ENCODE results near the gene TAF12.
"Not testable (repeated sequence)": the region's sequence is repeated elsewhere in the genome, so short reads cannot be mapped to it uniquely, and the experiment has no call there.

TAF12 gene

DNA sequence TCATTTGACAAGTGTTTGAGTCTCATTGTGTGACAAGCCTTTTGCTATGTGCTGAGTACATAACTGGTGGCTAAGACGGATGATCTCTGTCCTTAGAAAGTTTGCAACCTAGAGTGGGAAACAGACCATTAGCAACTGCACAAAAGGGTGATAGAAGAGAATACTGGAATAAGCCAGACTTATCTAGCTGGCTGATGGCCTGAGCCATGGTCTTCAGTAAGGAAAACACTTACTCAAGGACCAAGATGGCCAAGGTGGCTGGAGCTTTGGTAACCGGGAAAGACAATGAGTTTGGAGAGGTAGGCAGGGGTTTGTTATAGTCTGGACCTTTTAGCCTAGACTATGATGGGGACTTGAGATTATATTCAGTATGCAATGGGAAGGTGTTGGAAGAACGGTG, 1.6 kb upstream of the TAF12 start:
- DNase-seq: no peak

GRCh38 chr1:28642056-28642846, 616 bp downstream of the TAF12 start:
- no peak for DNase-seq

DNA sequence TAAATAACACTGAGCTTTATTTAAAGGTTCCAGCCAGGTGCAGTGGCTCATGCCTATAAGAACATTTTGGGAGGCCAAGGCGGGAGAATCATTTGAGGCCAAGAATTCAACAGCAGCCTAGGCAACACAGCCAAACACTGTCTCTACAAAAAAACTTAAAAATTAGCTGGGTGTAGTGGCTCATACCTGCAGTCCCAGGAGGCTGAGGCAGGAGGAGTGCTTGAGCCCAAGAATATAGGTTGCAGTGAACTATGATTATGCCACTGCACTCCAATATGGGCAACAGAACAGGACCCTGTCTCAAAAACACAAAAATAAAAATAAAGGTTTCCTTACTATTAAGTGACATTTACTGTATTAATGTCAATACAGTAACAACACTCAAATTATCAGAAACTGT, 2.1 kb downstream of the TAF12 start:
- DNase-seq: no peak

DNA sequence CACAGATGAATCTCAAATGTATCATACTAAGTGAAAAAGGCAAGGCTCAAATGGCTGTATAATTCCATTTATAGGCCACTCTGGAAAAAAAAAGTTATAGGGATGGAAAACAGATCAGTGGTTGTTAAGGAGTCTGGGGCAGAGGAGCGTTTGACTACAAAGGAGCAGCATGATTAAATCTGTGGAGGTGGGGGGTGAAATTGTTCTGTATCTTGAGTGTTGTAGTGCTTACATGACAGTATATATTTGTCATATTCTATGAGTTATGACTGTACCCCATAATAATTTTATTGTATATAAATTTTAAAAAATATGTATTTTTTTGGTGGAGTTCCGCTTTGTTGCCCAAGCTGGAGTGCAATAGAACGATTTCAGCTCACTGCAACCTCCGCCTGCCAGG, 10.3 kb downstream of the TAF12 start:
- DNase-seq: no peak

DNA sequence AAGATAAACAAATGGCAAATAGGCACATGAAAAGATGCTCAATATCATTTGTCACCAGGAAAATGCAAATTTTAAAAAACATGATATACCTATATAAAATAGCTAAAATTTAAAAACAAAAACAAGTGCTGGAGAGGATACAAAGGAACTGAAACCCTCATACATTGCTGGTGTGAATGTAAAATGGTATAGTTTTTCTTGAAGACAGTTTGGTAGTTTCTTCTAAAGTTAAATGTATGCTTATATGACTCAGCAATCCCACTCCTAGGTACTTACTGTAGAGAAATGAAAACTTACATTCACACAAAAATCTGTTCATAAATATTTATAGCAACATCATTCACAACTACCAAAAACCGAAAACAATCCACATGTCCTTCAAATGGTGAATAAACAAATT, 11.2 kb downstream of the TAF12 start:
- DNase-seq: no peak

- no peak for DNase-seq
Measured at GRCh38 chr1:28613175-28613574, 29.7 kb downstream of the TAF12 start.

- no peak for DNase-seq
Measured at GRCh38 chr1:28606771-28607170, 36.1 kb downstream of the TAF12 start.

DNA sequence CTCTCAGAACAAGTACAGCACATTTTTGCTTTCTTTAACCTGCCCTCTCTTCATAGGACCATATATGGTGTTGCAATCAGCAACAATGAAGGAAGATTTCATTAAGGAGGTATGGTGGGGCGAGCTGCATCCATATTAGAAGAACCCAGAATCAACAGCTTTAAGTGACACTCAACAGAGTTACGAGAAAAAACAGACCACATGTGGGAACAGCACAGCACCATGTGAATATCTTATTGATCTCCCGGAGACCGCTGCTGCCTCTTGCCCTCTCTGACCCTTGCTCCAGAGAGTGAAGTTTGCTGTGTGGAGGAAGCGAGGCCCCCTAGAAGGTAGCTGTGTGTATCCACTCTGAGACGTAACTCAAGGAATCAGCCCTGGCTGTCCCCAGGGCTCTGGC, 37.9 kb downstream of the TAF12 start:
- no peak for DNase-seq

- DNase-seq: no peak
Measured at GRCh38 chr1:28604411-28604810, 38.5 kb downstream of the TAF12 start.

GRCh38 chr1:28602536-28603439, 40.1 kb downstream of the TAF12 start:
- DNase-seq: no peak

DNA sequence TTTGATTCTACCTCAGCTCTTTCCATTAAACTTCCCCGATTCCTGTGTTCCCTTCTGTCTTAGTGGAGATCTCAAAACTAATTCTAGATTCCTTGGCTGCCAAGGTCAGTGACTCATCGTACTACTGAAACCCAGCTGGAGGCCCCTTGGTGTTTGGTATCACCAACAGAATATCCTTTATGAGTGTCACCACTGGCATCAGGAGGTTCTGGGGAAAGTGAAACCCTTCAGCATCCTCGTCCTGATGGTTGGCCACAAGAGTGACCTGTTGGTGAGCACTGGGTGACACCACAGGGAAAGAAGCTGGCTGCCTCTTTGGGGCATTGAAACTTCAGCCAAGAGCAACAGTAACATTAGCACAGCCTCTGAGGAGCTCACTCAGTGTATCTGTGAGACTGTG, 41.2 kb downstream of the TAF12 start:
- DNase-seq: no peak

- not testable (repeated sequence) for DNase-seq
Measured at GRCh38 chr1:28596276-28596675, 46.6 kb downstream of the TAF12 start.

- no peak for DNase-seq
Measured at GRCh38 chr1:28595412-28596191, 47.3 kb downstream of the TAF12 start.

GRCh38 chr1:28594686-28595411, 48.0 kb downstream of the TAF12 start:
- not testable (repeated sequence) for DNase-seq

DNA sequence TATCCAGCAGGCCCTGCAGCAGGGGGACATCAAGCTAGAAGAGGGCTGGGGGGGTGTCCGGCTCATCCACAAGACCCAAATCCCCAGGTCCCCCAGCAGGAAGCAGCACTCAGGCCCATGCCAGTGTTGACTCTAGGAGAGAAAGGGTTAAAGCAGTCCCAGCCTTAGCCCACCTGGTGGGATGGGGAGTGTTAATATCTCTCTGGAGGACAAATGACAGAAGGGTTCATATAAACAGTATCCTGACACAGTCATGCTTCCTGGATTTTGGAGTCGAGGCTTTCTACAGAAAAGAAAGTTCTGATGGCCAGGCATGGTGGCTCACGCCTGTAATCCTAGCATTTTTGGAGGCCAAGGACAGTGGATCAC, 48.9 kb downstream of the TAF12 start:
- not testable (repeated sequence) for DNase-seq

- no peak for DNase-seq
Measured at GRCh38 chr1:28592321-28593071, 50.4 kb downstream of the TAF12 start.

DNA sequence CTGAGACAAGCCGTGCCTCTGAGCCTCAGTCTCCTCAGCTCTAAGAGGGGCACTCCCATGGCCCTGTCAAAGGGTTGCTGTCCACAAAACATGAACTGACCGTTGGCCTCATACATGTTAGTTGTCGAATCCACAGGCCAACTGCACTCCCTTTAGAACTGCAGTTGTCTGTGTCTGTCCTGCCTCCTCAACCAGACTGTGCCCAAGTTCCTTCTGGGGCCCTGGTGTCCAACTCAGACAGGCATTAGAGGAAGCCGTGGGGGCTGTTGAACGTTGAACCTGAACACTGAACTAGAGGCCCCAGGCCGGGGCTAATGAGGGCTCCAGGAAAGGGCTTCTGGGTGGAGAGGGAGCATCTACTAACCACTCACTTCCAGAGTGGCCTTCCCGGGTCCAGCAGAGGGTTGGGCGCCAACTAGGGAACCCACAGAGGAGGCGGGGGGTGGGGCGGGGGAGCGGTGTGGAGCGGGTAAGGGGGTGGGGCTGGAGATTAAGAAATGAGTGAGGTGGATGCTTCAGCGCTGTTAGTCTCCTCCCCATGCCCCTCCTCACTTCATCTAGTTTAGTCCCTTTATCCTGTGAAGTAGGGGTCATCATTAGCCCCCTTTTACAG, 51.1 kb downstream of the TAF12 start, which contains the start of gene RAB42:
Gene RAB42, plus strand, starts transcription at position 558 of the 613 bp plus-strand sequence. CDS start 247 bp downstream, outside the sequence.
- no peak for DNase-seq

DNA sequence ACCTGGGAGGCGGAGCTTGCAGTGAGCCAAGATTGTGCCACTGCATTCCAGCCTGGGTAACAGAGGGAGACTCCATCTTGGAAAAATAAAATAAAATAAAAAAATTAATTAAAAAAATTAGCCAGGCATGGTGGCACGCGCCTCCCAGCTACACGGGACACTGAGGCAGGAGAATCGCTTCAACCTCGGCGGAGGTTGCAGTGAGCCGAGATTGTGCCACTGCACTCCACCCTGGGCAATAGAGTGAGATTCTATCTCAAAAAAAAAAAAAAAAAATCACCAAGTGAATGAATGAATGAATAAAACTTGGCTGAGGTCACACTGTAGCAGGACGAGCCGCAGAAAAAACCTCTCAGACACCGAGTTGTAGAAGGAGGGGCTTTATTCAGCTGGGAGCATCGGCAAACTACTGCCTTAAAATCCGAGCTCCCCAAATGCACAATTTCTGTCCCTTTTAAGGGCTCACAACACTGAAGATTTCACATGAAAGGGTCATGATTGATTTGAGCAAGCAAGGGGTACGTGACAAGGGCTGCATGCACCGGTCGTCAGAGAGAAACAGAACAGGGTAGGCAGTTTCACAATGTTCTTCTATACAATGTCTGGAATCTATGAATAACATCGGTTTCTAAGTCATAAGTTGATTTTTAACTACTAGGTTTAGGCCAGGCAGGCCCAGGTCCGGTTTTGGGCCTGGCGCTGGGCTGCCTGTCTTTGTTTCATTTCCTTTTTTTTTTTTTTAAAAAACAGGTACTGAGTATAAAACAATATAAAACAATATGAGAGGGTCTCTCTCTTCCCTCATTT, 56.1 kb downstream of the TAF12 start:
- not testable (repeated sequence) for DNase-seq

DNA sequence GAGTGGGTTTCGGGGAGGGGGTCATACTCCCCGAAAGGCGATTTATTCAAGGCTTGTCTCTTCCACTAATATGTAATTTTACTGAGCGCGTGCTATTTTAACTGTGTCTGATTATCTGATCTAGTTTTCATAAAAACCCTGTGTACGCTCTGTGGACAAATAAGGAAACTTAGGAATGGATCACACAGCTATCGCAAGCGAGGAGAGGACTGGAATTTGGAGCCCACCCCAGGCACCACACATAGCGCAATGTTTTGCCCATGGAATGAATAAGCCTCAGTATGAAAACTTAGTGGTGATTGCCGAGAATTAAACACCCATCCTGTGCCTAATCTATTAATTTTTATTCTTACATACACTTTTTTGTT, 60.6 kb downstream of the TAF12 start:
- DNase-seq: no peak

DNA sequence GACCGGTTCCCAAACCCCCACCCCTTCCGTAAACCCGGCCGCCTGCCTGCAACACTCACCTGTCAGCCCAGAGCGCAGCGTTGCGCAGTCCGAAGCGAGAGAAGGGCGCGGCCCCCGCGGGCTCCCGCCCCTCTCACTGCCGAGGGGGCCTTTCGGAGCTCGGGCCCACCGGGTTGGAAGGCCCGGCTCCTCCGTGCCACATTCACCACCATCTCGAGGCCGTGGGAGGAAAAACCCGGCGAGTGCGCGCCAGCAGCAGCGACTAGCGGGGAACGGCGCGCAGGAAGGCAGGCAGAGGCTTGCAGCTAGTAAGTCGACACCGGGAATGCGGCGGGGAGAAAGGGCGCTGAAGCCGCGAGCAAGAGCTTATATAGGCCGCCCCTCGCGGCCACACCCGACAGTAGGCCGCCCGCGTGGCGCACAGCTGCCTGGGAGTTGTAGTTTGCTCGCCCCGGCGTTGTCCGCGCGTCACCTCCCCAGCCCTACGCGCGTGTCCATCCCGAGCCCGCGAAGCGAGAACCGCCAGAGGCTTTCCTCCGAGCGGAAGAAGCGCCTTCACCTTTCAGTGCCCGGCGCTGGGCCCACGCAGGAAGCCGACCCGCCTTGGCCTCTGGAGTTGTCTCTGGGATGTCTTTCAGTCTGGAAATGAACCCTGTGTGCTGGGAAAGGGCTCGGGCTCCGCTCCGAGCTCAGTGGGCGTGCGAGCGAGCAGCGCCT, 61.2 kb downstream of the TAF12 start:
- DNase-seq: peak; percentile 84

Data from NCI-H774 (cell line).